ENCODE results near the gene CSMD2. TPM values are rescaled to one million over a fixed set of nuclear protein-coding genes. Genes with fewer than 3 reads are reported as not detected.

Gene CSMD2
- total and polyA plus RNA-seq, 2 of the 8 experiments (the other 6 are each of a cell fraction or from before 2014, with no cell fraction given), result 7.0 to 14.7 TPM

- no peak for TF ChIP-seq RXRA (IDR thresholded peaks at IDR 0.05; ENCODE audit: insufficient read depth, low read depth, low read length)
Observed at GRCh38 chr1:33698361-33699035, 466.5 kb downstream of the CSMD2 start (continued).
